Colonic mucosa (tissue), 4 donors: ENCODE results near the gene BRD4. TPM values are rescaled to one million over a fixed set of nuclear protein-coding genes. Genes with fewer than 3 reads are reported as not detected.

Source experiments
- DNase-seq: peaks from one replicate; pipeline ENCODE4 v3.0.0-alpha.2; 2020
- H3K27ac ChIP-seq: fragments of 200-600 bp; one replicate; pipeline ENCODE4 v1.8.0; 2021
- H3K27me3 ChIP-seq: fragments of 200-600 bp; one replicate; pipeline ENCODE4 v1.8.0; 2021
- H3K36me3 ChIP-seq: fragments of 200-600 bp; one replicate; pipeline ENCODE4 v1.8.0; 2021
- H3K4me1 ChIP-seq: fragments of 200-600 bp; one replicate; pipeline ENCODE4 v1.8.0; 2021; ENCODE audit warnings: mild to moderate bottlenecking
- H3K4me3 ChIP-seq: fragments of 200-600 bp; one replicate; pipeline ENCODE4 v1.8.0; 2021
- H3K9ac ChIP-seq, 2 donors: one replicate each; pipeline ENCODE4 v1.7.0; 2013; ENCODE audit warnings: control low read depth in 2 of 2, low read depth in 2 of 2, low read length in 2 of 2
- H3K9me3 ChIP-seq: fragments of 200-600 bp; one replicate; pipeline ENCODE4 v1.8.0; 2021
- CTCF ChIP-seq: fragments of 200-600 bp; IDR thresholded peaks from one replicate; pipeline ENCODE4 v1.8.0; 2022; ENCODE audit warnings: antibody characterized with exemption, mild to moderate bottlenecking
- intact Hi-C: fragments of 100-400 bp; cut with DNase I; formaldehyde crosslinking; loops from one replicate; pipeline ENCODE4 v1.14.1; 2022
- total RNA-seq, 2 donors: library from RNA; stranded (reverse); fragmentation: NEBNext Ultra II Directional in 1 of 2; extraction: Animal tissue kit (Norgen Biotek cat#: 25700) in 1 of 2; gene quantifications; one replicate each; pipeline ENCODE4 v1.2.1, GENCODE V29; 2021
- donor health status: healthy.
- donor health status: DM: no; HTN: no; CAD: no.
- donor health status: DM: no; HTN: no; CAD: no.

BRD4 gene
- total RNA-seq, 2 donors from 2014 or later, result 67.2 to 82.7 TPM

GRCh38 chr19:15324791-15325519 lies 7.4 kb downstream of the BRD4 start:
- peaks cover 28% of the 10 kb centered on the region for H3K4me1 ChIP-seq
- no peak overlapping the region for H3K4me3 ChIP-seq
- H3K36me3 ChIP-seq, result no peaks in the 10 kb centered on the region
- H3K9me3 ChIP-seq, result no peaks in the 10 kb centered on the region
- intact Hi-C loops, result no loop called here
- DNase-seq, result peak; percentile 43
- no peaks in the 10 kb centered on the region for H3K27me3 ChIP-seq
- TF ChIP-seq CTCF, result no peak
- peak overlapping the region in 1 of 2 donors; percentile 43 for H3K9ac ChIP-seq
- no peak overlapping the region for H3K27ac ChIP-seq

GRCh38 chr19:15323496-15324235 lies 8.7 kb downstream of the BRD4 start:
- H3K9me3 ChIP-seq, result no peaks in the 10 kb centered on the region
- H3K27me3 ChIP-seq, result no peaks in the 10 kb centered on the region
- intact Hi-C loops, result no loop called here
- H3K4me1 ChIP-seq, result peaks cover 41% of the 10 kb centered on the region
- no peaks in the 10 kb centered on the region for H3K36me3 ChIP-seq
- no peak for TF ChIP-seq CTCF
- DNase-seq, result peak; percentile 64
- no peak overlapping the region for H3K4me3 ChIP-seq
- H3K9ac ChIP-seq, result no peak overlapping the region
- no peak overlapping the region for H3K27ac ChIP-seq

- Histone ChIP-seq H3K9me3 (no peaks in the 10 kb centered on the region), H3K27me3 (no peaks in the 10 kb centered on the region), H3K9ac (no peak overlapping the region), H3K4me1 (peaks cover 48% of the 10 kb centered on the region), H3K4me3 (no peak overlapping the region), H3K27ac (no peak overlapping the region), H3K36me3 (no peaks in the 10 kb centered on the region)
- no peak for DNase-seq
- no peak for TF ChIP-seq CTCF
- intact Hi-C loops, result no loop called here
Measured at GRCh38 chr19:15321739-15322138, 10.6 kb downstream of the BRD4 start.

- H3K9me3 ChIP-seq, result no peaks in the 10 kb centered on the region
- intact Hi-C loops, result no loop called here
- H3K27me3 ChIP-seq, result no peaks in the 10 kb centered on the region
- no peaks in the 10 kb centered on the region for H3K36me3 ChIP-seq
- peaks cover 45% of the 10 kb centered on the region for H3K4me1 ChIP-seq
- no peak overlapping the region for H3K27ac ChIP-seq
- TF ChIP-seq CTCF, result no peak
- no peak for DNase-seq
- H3K4me3 ChIP-seq, result no peak overlapping the region
- no peak overlapping the region for H3K9ac ChIP-seq
Measured at GRCh38 chr19:15320116-15320515, 12.2 kb downstream of the BRD4 start.

GRCh38 chr19:15318241-15318691 lies 14.1 kb downstream of the BRD4 start:
- Histone ChIP-seq H3K27ac (peak overlapping the region; percentile 3), H3K9ac (no peak overlapping the region), H3K4me3 (no peak overlapping the region), H3K9me3 (no peaks in the 10 kb centered on the region), H3K36me3 (no peaks in the 10 kb centered on the region), H3K27me3 (no peaks in the 10 kb centered on the region), H3K4me1 (peaks cover 29% of the 10 kb centered on the region)
- no peak for TF ChIP-seq CTCF
- intact Hi-C loops, result no loop called here
- no peak for DNase-seq
